Measurements from ENCODE around the gene NOL12.
"Not testable (repeated sequence)": the region's sequence is repeated elsewhere in the genome, so short reads cannot be mapped to it uniquely, and the experiment has no call there.

NOL12 gene

GRCh38 chr22:37678372-37678771 is 7.8 kb upstream of the NOL12 start:
- DNase-seq (ENCODE audit: low spot score), result no peak
- FAIRE-seq, result no peak

GRCh38 chr22:37679670-37680069 is 6.5 kb upstream of the NOL12 start:
- DNase-seq (ENCODE audit: low spot score), result no peak
- FAIRE-seq, result peak; percentile 67

- no peak for FAIRE-seq
- DNase-seq (ENCODE audit: low spot score), result no peak
These were observed 5.8 kb upstream of the NOL12 start for GRCh38 chr22:37680191-37680851.

- no peak for DNase-seq (ENCODE audit: low spot score)
- FAIRE-seq, result no peak
These were observed 5.1 kb upstream of the NOL12 start for GRCh38 chr22:37681001-37681424.

GRCh38 chr22:37681556-37682049 is 4.5 kb upstream of the NOL12 start:
- peak; percentile 79 for FAIRE-seq
- DNase-seq (ENCODE audit: low spot score), result peak; percentile 78

GRCh38 chr22:37684803-37685615 is 1.1 kb upstream of the NOL12 start:
- DNase-seq (ENCODE audit: low spot score) (no peak), FAIRE-seq (no peak)

- DNase-seq (ENCODE audit: low spot score) (no peak), FAIRE-seq (no peak)
These were observed 4.3 kb downstream of the NOL12 start for GRCh38 chr22:37690407-37690806.

GRCh38 chr22:37690901-37691504 is 4.9 kb downstream of the NOL12 start:
- FAIRE-seq, result peak; percentile 46

GRCh38 chr22:37692627-37693285 is 6.6 kb downstream of the NOL12 start:
- no peak for DNase-seq (ENCODE audit: low spot score)
- no peak for FAIRE-seq

More at GRCh38 chr22:37690901-37691504, 4.9 kb downstream of the NOL12 start:
- DNase-seq (ENCODE audit: low spot score), result no peak

GRCh38 chr22:37694131-37694530 is 8.0 kb downstream of the NOL12 start:
- DNase-seq (ENCODE audit: low spot score); FAIRE-seq: not testable (repeated sequence)

GRCh38 chr22:37696260-37696656 is 10.1 kb downstream of the NOL12 start:
- DNase-seq (ENCODE audit: low spot score); FAIRE-seq: not testable (repeated sequence)

GRCh38 chr22:37696657-37697537 is 10.8 kb downstream of the NOL12 start, which contains the start of gene TRIOBP:
TSS of gene TRIOBP (plus strand) at chr22:37697048. CDS start at chr22:37701366, 4,318 bp downstream.
- DNase-seq (ENCODE audit: low spot score), result no peak
- no peak for FAIRE-seq

- FAIRE-seq, result no peak
- DNase-seq (ENCODE audit: low spot score), result no peak
These were observed 11.3 kb downstream of the NOL12 start for GRCh38 chr22:37697538-37697835.

- FAIRE-seq, result peak; percentile 13
- no peak for DNase-seq (ENCODE audit: low spot score)
These were observed 15.1 kb downstream of the NOL12 start for GRCh38 chr22:37701141-37701786.

GRCh38 chr22:37703906-37704305 is 17.8 kb downstream of the NOL12 start:
- no peak for DNase-seq (ENCODE audit: low spot score)

GRCh38 chr22:37704645-37705044 is 18.5 kb downstream of the NOL12 start:
- peak; percentile 32 for FAIRE-seq

More at GRCh38 chr22:37703906-37704305, 17.8 kb downstream of the NOL12 start:
- FAIRE-seq, result no peak

GRCh38 chr22:37705205-37705604 is 19.1 kb downstream of the NOL12 start:
- no peak for DNase-seq (ENCODE audit: low spot score)
- no peak for FAIRE-seq

More at GRCh38 chr22:37704645-37705044, 18.5 kb downstream of the NOL12 start:
- no peak for DNase-seq (ENCODE audit: low spot score)

- no peak for DNase-seq (ENCODE audit: low spot score)
These were observed 22.7 kb downstream of the NOL12 start for GRCh38 chr22:37708580-37709444.

GRCh38 chr22:37709445-37709765 is 23.3 kb downstream of the NOL12 start:
- no peak for FAIRE-seq

More at GRCh38 chr22:37708580-37709444, 22.7 kb downstream of the NOL12 start:
- no peak for FAIRE-seq

More at GRCh38 chr22:37709445-37709765, 23.3 kb downstream of the NOL12 start:
- DNase-seq (ENCODE audit: low spot score), result no peak

All from urothelium cell line (cell line).